SW480 (cell line): ENCODE data around the gene LMX1B.

Source experiments
- DNase-seq: peaks from one replicate; pipeline ENCODE4 v3.0.0-alpha.2; 2016; ENCODE audit warnings: low spot score

LMX1B gene

GRCh38 chr9:126661122-126661520 lies 47.4 kb downstream of the LMX1B start:
- no peak for DNase-seq

DNA sequence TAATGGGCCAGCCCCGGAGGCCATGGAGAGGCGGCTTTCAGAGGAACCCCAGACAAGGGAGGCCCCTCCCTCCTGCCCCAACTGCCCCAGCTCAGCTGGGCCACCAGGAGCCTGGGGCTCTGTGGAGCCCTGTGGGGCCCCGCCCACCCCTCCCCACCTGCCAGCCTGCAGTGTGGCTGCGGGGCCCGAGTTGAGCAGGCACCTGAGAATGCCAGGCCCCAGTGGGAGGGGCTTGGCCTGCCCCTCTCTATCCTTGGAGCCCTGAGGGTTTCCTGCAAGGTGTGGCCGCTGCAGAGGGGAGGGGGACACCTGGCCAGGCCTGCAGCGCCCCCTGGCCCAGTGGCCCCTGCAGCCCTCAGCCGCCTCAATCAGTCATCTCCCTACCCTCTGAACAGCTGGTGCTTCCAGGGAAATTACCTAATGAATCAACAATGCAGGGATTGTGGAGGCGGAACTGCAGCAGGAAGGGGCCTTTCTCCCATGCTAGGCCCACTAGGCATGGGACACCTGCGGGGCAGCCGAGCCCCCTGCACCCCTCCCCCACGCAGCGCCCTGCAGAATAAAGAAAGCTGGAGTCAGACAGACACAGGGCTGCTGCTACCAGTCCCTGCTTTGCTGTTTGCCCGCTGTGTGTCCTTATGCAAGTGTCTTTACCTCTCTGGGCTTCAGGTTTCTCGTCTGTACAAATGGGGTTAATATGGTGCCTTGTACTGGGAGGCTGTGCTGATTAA lies 48.0 kb downstream of the LMX1B start:
- peak; percentile 50 for DNase-seq

DNA sequence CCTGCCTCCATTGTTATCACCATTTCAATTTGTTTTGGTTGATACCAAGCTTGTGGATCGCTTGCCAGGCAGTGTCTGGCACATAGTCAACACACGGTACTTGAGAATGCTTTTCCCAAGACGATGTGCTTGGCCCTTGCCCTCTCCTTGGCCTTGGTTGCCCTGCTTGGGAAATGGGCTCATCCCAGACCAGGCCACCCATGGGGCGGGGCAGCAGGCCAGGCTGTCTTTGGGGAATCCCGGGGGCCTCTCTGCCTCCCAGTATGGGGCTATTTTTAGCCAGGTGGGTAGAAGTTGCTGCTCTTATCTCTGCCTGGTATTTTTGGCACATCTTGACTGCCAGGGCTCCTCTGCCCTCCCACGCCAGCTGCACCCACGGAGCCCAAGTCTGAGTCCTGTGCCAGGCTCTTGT lies 49.9 kb downstream of the LMX1B start:
- DNase-seq, result no peak

DNA sequence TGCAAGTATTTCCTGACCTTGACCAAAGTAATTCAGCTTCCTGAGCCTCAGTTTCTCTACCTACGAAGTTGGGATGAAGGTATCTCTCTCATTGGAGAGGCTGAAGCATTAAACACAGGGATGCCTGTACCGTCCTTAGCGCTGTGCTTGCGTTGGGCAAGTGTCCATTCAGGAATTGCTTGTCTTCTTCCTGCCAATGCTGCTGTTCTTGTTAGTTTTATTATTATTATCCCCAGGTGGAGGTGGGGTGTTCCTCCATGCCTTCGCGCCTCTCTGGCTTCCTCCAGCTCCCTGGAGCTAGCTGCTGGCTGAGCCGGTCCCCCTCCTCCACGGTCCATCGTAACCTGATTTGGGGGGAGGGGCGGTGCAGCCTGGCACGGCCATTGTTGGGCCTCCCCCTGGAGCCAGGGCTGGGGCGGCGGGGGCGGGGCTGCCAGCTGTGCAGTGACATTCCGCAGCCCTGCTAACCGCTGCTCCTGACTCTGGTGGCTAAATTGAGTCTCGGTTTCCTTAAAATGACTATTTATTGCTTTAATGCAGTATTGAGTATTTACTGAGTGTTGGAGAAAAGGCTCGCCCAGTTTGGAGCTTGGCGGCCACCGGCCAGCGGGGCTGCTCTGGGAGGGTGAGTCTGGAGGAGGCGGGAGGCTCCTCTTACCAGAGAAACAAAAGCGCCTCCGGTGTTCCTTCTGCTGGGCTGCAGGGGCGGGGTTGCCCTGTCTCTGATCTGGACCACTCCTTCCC lies 51.3 kb downstream of the LMX1B start:
- no peak for DNase-seq

GRCh38 chr9:126665644-126666035 lies 51.9 kb downstream of the LMX1B start:
- no peak for DNase-seq

DNA sequence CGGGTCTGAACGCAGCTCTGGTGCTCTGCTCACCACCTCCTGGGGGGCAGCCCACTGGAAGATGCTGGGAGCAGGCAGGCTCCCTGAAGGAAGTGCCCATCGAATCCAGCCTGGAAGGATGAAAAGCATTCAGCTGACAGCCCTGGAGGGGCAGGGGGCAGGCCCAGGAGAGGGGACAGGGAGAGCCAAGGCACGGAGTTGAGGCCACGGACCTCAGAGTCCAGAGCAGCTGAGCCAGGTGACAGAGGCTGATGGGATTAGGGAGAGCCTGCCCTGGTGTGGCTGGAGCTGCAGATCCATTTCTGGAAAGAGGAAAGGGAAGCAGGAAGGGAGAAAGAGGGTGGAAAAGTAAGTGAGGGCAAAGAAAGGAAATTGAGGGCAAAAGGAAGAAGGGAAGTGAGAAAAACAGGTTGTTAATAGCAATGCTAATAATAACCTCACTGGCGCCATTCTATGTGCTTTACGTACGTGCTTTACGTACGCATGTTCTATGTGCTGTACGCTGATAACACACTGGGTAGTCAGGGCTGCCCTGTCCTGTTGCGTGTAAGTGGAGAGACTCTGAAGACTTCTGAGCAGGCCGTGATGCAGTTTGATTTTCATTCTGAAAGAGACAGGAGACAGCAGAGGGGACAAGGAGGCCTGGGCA lies 52.6 kb downstream of the LMX1B start:
- no peak for DNase-seq

DNA sequence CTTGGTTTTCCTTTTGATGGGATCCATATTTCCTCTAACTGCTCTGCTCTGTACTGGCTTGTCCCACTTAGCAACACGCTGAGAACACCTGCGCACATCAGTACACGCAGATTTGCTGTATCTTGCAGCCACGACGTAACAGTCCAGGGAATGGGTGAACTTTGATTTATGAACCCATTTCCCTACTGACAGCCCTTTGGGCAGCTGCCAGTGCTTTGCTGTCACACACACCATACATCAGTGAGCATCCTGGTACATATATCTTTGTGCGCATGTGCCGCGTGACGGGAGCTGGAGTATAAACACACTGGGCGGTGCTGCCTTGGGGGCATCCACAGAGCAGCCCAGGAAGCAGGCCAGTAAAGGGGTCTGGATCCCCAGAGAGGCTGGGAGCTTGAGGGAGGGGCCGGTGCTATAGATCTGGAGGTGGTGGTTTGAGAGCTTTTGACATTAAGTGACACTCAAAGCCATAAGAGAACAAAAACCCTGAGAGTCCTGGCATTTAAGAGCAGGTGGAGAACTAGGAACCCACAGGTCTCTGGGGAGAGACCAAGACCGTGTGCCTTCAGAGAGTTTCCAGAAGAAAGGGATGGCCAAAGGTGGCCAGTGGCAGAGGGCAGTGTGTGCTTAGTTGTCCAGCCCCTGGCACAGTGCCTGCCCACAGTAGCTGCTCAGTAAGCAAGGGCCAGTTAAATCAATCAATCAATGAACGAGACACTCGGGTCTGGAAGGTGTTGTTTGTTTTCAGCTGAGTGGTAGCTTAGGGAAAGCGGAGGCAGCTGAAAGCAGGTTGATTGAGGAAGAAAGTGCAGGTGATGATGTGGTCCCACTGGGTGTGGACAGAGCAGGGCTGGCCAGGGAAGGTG lies 53.7 kb downstream of the LMX1B start:
- DNase-seq, result no peak

GRCh38 chr9:126668058-126668457 lies 54.3 kb downstream of the LMX1B start:
- DNase-seq, result no peak

GRCh38 chr9:126669108-126669507 lies 55.4 kb downstream of the LMX1B start:
- DNase-seq, result no peak

- DNase-seq, result no peak
These were observed 56.5 kb downstream of the LMX1B start for GRCh38 chr9:126670270-126670669.

DNA sequence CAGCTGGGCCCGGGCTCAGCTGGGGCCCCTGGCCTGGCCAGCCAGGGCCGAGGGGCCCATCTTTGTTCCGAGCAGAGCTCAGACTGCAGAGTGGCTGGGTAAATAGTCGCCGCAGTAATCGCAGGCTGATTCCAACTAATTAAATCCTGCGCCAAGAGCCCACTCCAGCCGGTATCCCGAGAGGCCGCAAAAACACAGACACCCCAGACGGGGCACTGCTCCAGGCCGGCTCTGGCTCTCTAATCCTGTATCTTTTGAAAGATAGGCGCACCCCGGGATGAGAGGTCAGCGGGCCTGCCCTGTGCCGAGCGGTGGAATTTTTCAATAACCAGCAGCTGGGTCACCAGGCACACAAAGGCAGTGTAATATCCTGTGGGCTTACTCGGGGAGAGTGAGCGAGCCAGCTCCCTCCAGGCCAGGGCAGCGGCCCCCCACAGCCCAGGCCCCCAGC lies 57.7 kb downstream of the LMX1B start:
- no peak for DNase-seq

DNA sequence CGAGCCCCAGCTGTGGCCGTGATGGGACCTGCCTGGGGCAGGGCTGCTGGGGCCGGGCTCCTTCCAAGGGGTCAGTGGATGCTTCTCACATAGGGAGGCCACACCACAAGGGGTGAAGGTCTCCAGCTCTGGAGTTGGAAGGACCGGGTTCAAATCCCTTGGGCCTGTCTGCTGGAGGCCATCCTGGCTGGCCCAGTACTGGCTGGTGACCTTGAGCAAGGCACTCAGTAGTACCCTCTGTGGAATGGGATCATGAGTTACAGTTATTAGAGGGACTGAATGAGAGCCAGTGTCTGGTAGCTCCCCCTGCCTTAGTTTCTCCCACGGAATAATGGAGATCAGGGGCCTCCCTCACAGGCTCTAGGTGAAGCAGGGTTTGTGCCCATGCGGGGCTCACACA lies 58.3 kb downstream of the LMX1B start:
- no peak for DNase-seq

GRCh38 chr9:126672634-126673284 lies 59.0 kb downstream of the LMX1B start:
- no peak for DNase-seq

GRCh38 chr9:126673689-126674364 lies 60.1 kb downstream of the LMX1B start:
- peak; percentile 44 for DNase-seq

DNA sequence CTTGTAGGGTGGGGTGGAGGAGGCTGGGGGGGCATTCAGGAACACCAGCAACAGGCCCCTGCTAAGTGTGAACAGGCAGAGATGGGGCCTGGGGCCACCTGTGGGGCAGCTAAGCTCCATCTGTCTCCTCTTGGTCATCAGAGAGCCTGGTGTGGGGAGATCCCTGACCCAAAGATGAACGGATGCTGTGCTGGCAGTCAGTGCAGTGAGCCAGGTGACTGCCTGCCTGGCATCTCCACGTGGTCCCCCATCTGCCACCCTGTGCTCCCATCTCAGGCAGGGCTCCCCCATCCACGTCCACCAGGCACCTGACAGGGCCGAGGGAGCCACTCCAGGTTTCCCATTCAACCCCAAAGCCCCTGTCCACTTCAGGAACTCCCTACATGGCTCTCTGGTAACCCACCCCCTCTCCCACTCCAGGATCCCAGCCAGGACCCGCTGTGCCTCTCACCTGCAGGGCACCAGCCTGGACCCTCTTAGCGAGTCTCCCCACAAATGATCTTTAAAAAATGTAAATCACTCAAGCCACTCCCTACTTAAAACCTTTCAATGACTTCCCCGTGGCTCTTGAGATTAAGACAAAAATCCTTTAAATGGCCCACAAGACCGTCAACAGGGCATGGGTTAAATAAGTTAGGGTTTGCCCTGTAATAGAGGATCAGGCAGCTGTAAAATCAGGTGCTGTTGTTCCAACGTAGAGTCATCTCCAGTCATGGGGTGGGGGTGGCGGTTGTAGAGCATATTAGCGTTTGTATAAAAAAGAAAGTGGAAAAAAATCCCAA lies 60.8 kb downstream of the LMX1B start:
- no peak for DNase-seq

DNA sequence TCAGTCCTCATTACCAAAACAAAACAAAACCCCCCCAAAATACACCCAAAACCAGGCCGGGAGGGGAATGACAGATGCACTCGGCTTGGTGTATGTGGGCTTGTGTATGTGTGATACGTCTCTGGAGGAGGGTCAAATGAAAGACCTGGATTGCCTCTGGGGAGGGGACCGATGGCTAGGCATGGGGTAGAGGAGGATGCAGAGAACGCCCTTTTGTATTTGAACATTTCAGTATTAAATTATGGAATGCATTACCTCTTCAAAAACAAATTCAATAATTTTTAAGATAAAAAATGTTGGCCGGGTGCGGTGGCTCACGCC lies 61.4 kb downstream of the LMX1B start:
- DNase-seq, result no peak

GRCh38 chr9:126676102-126676684 lies 62.5 kb downstream of the LMX1B start:
- no peak for DNase-seq

DNA sequence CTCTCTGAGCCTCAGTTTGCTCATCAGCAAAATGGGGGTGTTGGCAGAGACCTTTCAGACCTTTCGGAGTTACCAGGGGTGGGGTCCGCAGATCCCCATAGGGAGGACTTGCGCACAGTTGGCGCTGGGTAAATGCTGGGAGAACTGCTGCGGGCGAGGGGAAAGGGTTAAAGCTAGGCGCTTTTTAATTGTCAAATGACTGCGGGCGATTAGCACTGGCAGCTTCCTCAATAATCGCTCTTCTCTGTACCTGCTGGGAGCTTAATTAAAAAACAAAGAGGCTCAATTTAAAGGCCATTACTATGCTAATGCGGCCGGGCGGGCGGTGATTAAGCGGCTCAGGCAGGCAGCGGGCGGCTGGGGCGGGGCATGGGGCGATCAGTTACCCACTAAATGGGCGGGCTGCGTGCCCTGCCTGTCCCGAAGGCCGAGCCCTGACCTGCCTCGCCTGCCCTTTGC lies 63.0 kb downstream of the LMX1B start:
- peak; percentile 59 for DNase-seq

DNA sequence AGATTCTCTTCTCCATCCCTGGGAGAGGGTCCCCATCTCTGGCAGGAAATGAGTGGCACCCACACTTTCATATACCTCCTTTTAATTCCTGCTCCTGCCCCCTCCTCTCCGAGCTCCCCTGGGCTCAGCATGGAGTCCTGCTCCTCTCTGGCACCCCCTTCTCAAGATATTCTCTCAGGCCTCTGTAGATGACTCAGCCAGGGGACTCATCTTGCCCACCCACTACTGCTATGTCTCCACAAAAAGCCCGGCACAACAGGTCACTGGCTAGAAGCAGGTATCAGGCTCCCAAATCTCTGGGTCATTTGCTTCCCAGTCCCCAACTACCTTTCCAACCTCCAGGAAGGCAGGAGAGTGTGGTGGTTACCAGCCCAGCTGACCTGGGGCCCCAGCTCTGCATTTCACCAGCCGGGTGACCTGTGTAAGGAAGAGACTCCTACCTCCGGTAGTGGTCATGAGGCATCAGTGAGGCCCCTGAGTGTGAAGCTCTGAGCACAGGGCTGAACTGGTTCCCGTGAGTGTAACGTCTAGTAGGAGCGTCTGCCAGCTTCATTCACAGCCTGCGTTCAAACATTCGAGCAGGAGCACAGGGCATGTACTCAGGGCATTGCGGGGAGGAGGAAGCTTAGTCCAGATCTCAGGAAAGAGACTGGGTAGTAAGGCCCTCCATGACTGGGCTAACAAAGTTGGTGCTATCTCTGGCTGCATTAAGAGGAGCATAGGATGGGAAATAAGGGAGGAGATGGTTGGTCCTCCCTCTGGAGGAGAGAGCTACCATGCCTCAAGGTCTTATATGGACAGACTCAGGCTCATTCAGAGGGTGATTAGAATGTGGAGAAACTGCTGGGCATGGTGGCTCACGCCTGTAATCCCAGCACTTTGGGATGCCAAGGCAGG lies 63.7 kb downstream of the LMX1B start:
- no peak for DNase-seq
